OCI-LY7 (cell line): ENCODE data around the gene CMTM8.

ENCODE experiments used
- CTCF ChIP-seq: fragments of 200-600 bp; sonication (generic); conservative IDR thresholded peaks from 2 replicates; pipeline ENCODE4 v1.5.1; 2014; ENCODE audit warnings: mild to moderate bottlenecking, antibody characterized with exemption, low read length, moderate library complexity, mixed read lengths
- EZH2phosphoT487 ChIP-seq: fragments of 200-600 bp; sonication (generic); IDR thresholded peaks from 2 replicates; pipeline ENCODE4 v1.6.1; 2018; ENCODE audit warnings: low read depth, borderline replicate concordance, mild to moderate bottlenecking, mixed run types, antibody characterized with exemption, low read length, moderate library complexity, mixed read lengths

- no peak for TF ChIP-seq CTCF
- no peak for TF ChIP-seq EZH2phosphoT487
Observed at GRCh38 chr3:32372213-32372490, 133.7 kb downstream of the CMTM8 start.
